ENCODE data around the gene SERINC2. TPM values are rescaled to one million over a fixed set of nuclear protein-coding genes. Genes with fewer than 3 reads are reported as not detected.

Gene SERINC2
- total and polyA plus RNA-seq, 2 of the 4 experiments (the other 2 are of a cell fraction): 2.0 to 59.5 TPM

GRCh38 chr1:31441558-31441957, 28.5 kb downstream of the SERINC2 start:
- no peak overlapping the region for H2AFZ ChIP-seq (replicated peaks; ENCODE audit: low read length, poor library complexity)
- no peak for DNase-seq
- POLR2A ChIA-PET (ENCODE audit: unreplicated experiment): no interaction called here

More at GRCh38 chr1:31441558-31441957, 28.5 kb downstream of the SERINC2 start:
- Histone ChIP-seq H4K91ac (ENCODE audit: insufficient read depth, low read depth, low read length) (no peak overlapping the region), H2BK15ac (ENCODE audit: low read depth, low read length) (no peak overlapping the region), H3K9me3 (ENCODE audit: control insufficient read depth, insufficient read depth, low read length) (peaks cover 10% of the 10 kb centered on the region), H3K9ac (ENCODE audit: low read depth, low read length) (no peak overlapping the region), H2AK9ac (replicated peaks; ENCODE audit: low read depth, low read length, poor library complexity) (no peak overlapping the region), H3K56ac (ENCODE audit: extremely low read depth, insufficient read depth, low read length) (no peak overlapping the region), H3K27ac (ENCODE audit: insufficient read depth, low read length) (no peak overlapping the region), H3K14ac (replicated peaks; ENCODE audit: low read depth, low read length) (no peak overlapping the region), H4K20me1 (ENCODE audit: insufficient read depth, low read length) (peaks cover 4% of the 10 kb centered on the region; the same call in 1 of the 2 replicates), H3K9me1 (ENCODE audit: insufficient read depth, low read length) (no peaks in the 10 kb centered on the region), H3K79me1 (ENCODE audit: low read depth in 1 of 2, low read length in 2 of 2) (no peaks in the 10 kb centered on the region), H3K4me3 (ENCODE audit: insufficient read depth, low read depth, low read length) (no peak overlapping the region), H2AK5ac (ENCODE audit: low read depth, low read length) (no peak overlapping the region), H3K23ac (ENCODE audit: low read depth, low read length) (no peak overlapping the region), H4K5ac (ENCODE audit: low read depth, low read length) (no peak overlapping the region), H3K4me2 (ENCODE audit: low read depth, low read length) (no peak overlapping the region), H3K36me3 (ENCODE audit: control insufficient read depth, insufficient read depth, low read length) (no peaks in the 10 kb centered on the region), H3K18ac (ENCODE audit: low read depth, low read length) (no peak overlapping the region), H4K8ac (ENCODE audit: low read depth in 2 of 2, low read length in 2 of 2) (no peak overlapping the region), H2BK5ac (ENCODE audit: low read depth, low read length, poor library complexity, severe bottlenecking) (no peak overlapping the region), H2BK20ac (ENCODE audit: low read depth, low read length) (no peak overlapping the region), H3K4ac (ENCODE audit: low read depth, low read length) (no peak overlapping the region), H2BK120ac (ENCODE audit: low read depth, low read length) (no peak overlapping the region), H3K27me3 (ENCODE audit: control insufficient read depth, insufficient read depth, low read length) (peaks cover 18% of the 10 kb centered on the region), H3K4me1 (ENCODE audit: control insufficient read depth, insufficient read depth, low read length) (no peaks in the 10 kb centered on the region)
- intact Hi-C loops (cut with micrococcal nuclease) (no loop called here), in situ Hi-C loops (cut with MboI; ENCODE audit: low sequenced_read_pairs) (no loop called here), dilution Hi-C loops (cut with HindIII; ENCODE audit: low sequenced_read_pairs, unreplicated experiment) (no loop called here)
- CTCF ChIA-PET: no interaction called here
- ATAC-seq (ENCODE audit: low read depth): no peak
- TF ChIP-seq USF2 (IDR thresholded peaks at IDR 0.05; ENCODE audit: low read depth, low read length) (no peak), BHLHE40 (IDR thresholded peaks at IDR 0.05; ENCODE audit: low read depth, low read length) (no peak), MXI1 (IDR thresholded peaks at IDR 0.05; ENCODE audit: borderline replicate concordance, low read depth, low read length) (no peak), CHD1 (IDR thresholded peaks at IDR 0.05; ENCODE audit: low read depth, low read length) (no peak), CEBPB (IDR thresholded peaks at IDR 0.05; ENCODE audit: low read depth, low read length) (no peak), NFE2L2 (IDR thresholded peaks at IDR 0.05; ENCODE audit: low read depth, low read length) (no peak)
- no TSS peak for BruUV-seq (replicated peaks)
- WGBS, 2 experiments (ENCODE audit: extremely low coverage in 2 of 2, insufficient read length in 1 of 2): 58% methylated on average over 2 of the region's 4 CpGs; no CpG with 5 or more reads in 1 of the 2 experiments

Measured in IMR-90 (cell line).